ENCODE results near the gene SIGLEC11.

GRCh38 chr19:49940482-49940791 lies 20.5 kb downstream of the SIGLEC11 start:
- no peak for TF ChIP-seq CTCF (conservative IDR thresholded peaks at IDR 0.05; ENCODE audit: low read depth, low read length)
- no peak for TF ChIP-seq EZH2 (IDR thresholded peaks at IDR 0.05; ENCODE audit: borderline replicate concordance, low read depth, low read length, poor library complexity, severe bottlenecking)
